OCI-LY3 (cell line): ENCODE measurements around the gene NTN3.

ENCODE experiments used
- H2AFZ ChIP-seq: fragments of 200-600, 300-600 bp; shearing (Covaris generic); 2 replicates; pipeline ENCODE4 v1.6.0; 2014; ENCODE audit warnings: antibody characterized with exemption, low read depth, low read length
- H3K27ac ChIP-seq: fragments of 200-600, 300-600 bp; sonication (generic); 2 replicates; pipeline ENCODE4 v1.5.1; 2014; ENCODE audit warnings: mild to moderate bottlenecking, low read length, moderate library complexity, mixed read lengths
- H3K27me3 ChIP-seq: fragments of 200-600, 300-600 bp; sonication (generic); 2 replicates; pipeline ENCODE4 v1.6.1; 2014; ENCODE audit warnings: low read depth, low read length, mixed read lengths
- H3K36me3 ChIP-seq: fragments of 200-600, 300-600 bp; sonication (generic); replicated peaks from 2 replicates; pipeline ENCODE3; 2014; ENCODE audit warnings: low read depth, low read length, mixed read lengths
- H3K4me1 ChIP-seq: fragments of 300-600, 200-600 bp; sonication (generic); 2 replicates; pipeline ENCODE4 v1.6.1; 2014; ENCODE audit warnings: low read length, mixed read lengths
- H3K4me2 ChIP-seq: fragments of 200-600, 300-600 bp; sonication (generic); 2 replicates; pipeline ENCODE4 v1.6.1; 2014; ENCODE audit warnings: low read length, mixed read lengths
- H3K4me3 ChIP-seq: fragments of 300-600, 200-600 bp; sonication (generic); 2 replicates; pipeline ENCODE4 v1.5.1; 2014; ENCODE audit warnings: antibody characterized with exemption, mild to moderate bottlenecking, low read length, moderate library complexity
- H3K79me2 ChIP-seq: fragments of 300-600, 200-600 bp; shearing (Covaris generic); 2 replicates; pipeline ENCODE4 v1.6.1; 2014; ENCODE audit warnings: mild to moderate bottlenecking, low read length, mixed read lengths
- H3K9ac ChIP-seq: fragments of 300-600, 200-600 bp; shearing (Covaris generic); 2 replicates; pipeline ENCODE4 v1.6.0; 2014; ENCODE audit warnings: mild to moderate bottlenecking, low read length, moderate library complexity
- H3K9me3 ChIP-seq: fragments of 200-600, 300-600 bp; shearing (Covaris generic); 2 replicates; pipeline ENCODE4 v1.6.1; 2014; ENCODE audit warnings: low read length, mixed read lengths; ENCODE audit not compliant: insufficient read depth
- H4K20me1 ChIP-seq: fragments of 200-600, 300-600 bp; sonication (generic); 2 replicates; pipeline ENCODE4 v1.6.1; 2016; ENCODE audit warnings: low read length, mixed read lengths; ENCODE audit not compliant: insufficient read depth
- CTCF ChIP-seq: fragments of 200-600, 300-600 bp; sonication (generic); IDR thresholded peaks from 2 replicates; pipeline ENCODE4 v1.5.1; 2014; ENCODE audit warnings: antibody characterized with exemption, low read length, low read depth
- EZH2phosphoT487 ChIP-seq: fragments of 200-600 bp; shearing (Covaris generic); IDR thresholded peaks from 2 replicates; pipeline ENCODE4 v1.6.1; 2018; ENCODE audit warnings: antibody characterized with exemption, mixed run types, low read depth

The NTN3 gene

DNA sequence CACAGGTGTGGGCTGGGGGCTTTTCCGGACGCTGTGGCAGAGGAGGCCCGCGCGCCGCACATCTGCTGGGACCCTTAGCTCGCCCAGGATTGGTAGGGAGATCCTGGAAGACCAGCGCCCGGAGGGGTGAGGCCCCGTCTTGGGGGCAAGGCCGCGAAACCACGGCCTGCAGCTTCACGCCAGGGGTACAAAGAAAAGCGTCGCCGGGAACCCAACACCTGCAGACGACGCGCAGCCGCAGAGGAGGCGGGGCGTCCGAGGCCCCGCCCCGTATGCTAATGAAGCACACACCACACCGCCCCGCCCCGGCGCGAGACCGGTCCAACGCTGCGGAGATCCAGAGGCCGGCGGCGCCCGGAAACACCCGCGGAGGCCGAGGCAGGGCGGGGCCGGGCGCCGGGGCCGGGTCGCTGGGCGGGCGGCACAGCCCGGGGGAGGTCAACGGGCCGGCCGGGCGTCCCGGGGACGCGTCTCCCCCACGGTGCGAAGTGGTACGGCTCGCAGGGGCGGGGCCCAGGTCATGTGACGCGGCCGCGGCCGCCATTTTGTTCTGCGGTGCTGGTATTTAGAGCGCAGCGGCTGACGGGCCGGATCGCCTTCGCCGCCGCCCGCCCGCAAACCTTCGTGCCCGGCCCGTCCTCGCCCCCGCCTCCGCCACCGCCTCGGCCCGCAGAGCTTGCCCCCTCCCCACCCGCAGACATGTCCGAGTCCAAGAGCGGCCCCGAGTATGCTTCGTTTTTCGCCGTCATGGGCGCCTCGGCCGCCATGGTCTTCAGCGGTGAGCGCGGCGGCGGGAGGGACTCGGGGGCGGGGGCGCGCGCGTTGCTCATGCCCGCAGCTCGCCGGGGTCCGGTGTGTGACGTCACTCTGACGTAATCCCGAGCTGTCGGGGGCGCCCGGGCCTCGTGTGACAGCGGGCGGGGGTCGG, 42.6 kb downstream of the NTN3 start, which contains the start of gene ATP6V0C:
Gene ATP6V0C, plus strand, starts transcription at position 548 of the 928 bp plus-strand sequence. Its CDS starts 152 bp downstream, at position 700.
- peaks cover 43% of the 10 kb centered on the region for H4K20me1 ChIP-seq
- H3K4me2 ChIP-seq: peak within 1 kb of the TSS; percentile 100
- peaks cover 51% of the 10 kb centered on the region for H3K79me2 ChIP-seq
- peak within 1 kb of the TSS; percentile 97 for H3K9ac ChIP-seq
- peak within 1 kb of the TSS; percentile 67 for H3K27ac ChIP-seq
- H3K9me3 ChIP-seq: no peaks in the 10 kb centered on the region
- H3K4me1 ChIP-seq: peaks cover 63% of the 10 kb centered on the region
- H3K4me3 ChIP-seq: peak within 1 kb of the TSS; percentile 100
- TF ChIP-seq EZH2phosphoT487 (no peak), CTCF (no peak)
- no peaks in the 10 kb centered on the region for H3K27me3 ChIP-seq
- no peak within 1 kb of the TSS for H2AFZ ChIP-seq
- peaks cover 5% of the 10 kb centered on the region for H3K36me3 ChIP-seq

DNA sequence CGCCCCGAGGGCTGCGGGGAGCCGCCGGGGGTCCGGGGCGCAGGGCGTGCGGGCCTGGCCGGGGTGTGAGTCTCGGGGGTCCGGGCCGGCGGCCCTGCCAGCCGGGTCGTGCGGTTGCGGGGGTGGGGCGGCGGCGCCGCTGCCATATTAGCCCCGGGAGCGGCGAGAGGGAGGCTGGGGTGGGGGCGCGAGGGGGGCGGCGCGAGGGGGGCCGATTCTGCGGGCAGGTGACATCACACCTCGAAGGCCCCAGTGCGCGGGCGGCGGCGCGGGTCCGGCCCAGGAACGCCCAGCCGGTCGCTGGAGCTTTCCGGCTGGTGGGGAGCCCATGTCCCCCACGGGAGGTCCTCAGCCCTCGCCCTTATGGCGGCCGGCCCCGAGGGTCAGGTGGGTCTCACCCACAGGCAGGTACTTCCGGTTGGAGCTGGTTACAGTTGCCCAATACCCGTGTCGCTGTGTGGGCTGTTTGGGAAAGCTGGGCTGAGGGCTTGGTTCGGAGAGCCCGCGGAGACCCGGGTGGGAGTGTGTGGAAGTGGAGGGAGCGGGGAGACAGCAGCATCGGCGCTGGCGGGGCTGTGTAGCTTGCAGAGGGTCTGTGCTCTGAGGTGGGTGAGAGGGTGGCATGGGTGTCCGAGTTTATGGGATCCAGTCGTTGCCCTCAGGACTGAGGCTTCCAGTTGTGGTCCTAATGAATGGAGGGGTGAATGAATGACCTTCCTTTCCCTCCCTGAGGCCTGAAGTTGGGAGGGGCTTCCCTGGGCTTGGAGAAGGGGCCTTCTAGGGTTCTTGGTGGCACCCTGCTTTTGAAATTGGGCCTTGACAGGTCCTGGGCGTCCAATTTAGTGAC, 43.5 kb downstream of the NTN3 start:
- Histone ChIP-seq H3K4me1 (peaks cover 54% of the 10 kb centered on the region), H3K36me3 (peaks cover 5% of the 10 kb centered on the region), H3K9me3 (no peaks in the 10 kb centered on the region), H3K27me3 (no peaks in the 10 kb centered on the region), H3K4me2 (peak overlapping the region; percentile 100), H2AFZ (no peak overlapping the region), H3K27ac (peak overlapping the region; percentile 67), H3K79me2 (peaks cover 60% of the 10 kb centered on the region), H3K9ac (peak overlapping the region; percentile 97), H4K20me1 (peaks cover 52% of the 10 kb centered on the region), H3K4me3 (peak overlapping the region; percentile 100)
- TF ChIP-seq CTCF (no peak), EZH2phosphoT487 (no peak)

GRCh38 chr16:2515180-2515851, 44.2 kb downstream of the NTN3 start:
- H3K79me2 ChIP-seq: peaks cover 63% of the 10 kb centered on the region

More at GRCh38 chr16:2515180-2515851, 44.2 kb downstream of the NTN3 start:
- H3K4me3 ChIP-seq: peak overlapping the region; percentile 100
- TF ChIP-seq CTCF: no peak
- no peak for TF ChIP-seq EZH2phosphoT487
- peaks cover 56% of the 10 kb centered on the region for H4K20me1 ChIP-seq
- peaks cover 49% of the 10 kb centered on the region for H3K4me1 ChIP-seq
- peak overlapping the region; percentile 100 for H3K4me2 ChIP-seq
- H3K27ac ChIP-seq: peak overlapping the region; percentile 53
- H3K9ac ChIP-seq: peak overlapping the region; percentile 97
- no peaks in the 10 kb centered on the region for H3K27me3 ChIP-seq
- no peak overlapping the region for H2AFZ ChIP-seq
- H3K36me3 ChIP-seq: peaks cover 5% of the 10 kb centered on the region
- H3K9me3 ChIP-seq: no peaks in the 10 kb centered on the region
